Breast epithelium (tissue), 3 donors: ENCODE results near the gene MBD3.

ENCODE experiments used
- CTCF ChIP-seq, 3 donors: fragments of 450-650 bp; IDR thresholded peaks; one replicate each; pipeline ENCODE4 v1.5.1; 2016 to 2017; ENCODE audit warnings: antibody characterized with exemption in 3 of 3, mild to moderate bottlenecking in 3 of 3, moderate library complexity in 3 of 3
- POLR2AphosphoS5 ChIP-seq, 3 donors: sonication (generic); formaldehyde crosslinking; IDR thresholded peaks; one replicate each; pipeline ENCODE4 v1.6.1; 2017; ENCODE audit warnings: antibody characterized with exemption in 3 of 3

- TF ChIP-seq CTCF (IDR thresholded peaks at IDR 0.05) (no peak), POLR2AphosphoS5 (IDR thresholded peaks at IDR 0.05) (no peak)
Measured at GRCh38 chr19:1612114-1613086, 19.7 kb upstream of the MBD3 start.
